ENCODE data around the gene NRAS.

GRCh38 chr1:114700036-114700600, 16.5 kb downstream of the NRAS start:
- TF ChIP-seq CTCF (IDR thresholded peaks at IDR 0.05) = no peak
- no peak for TF ChIP-seq POLR2A (IDR thresholded peaks at IDR 0.05)

Data from right lobe of liver (tissue), 4 donors.